Neutrophil (primary cell): ENCODE data around the gene BICRA.

Experiments used
- H3K27ac ChIP-seq: fragments of 200-600 bp; sonication (generic); 2 replicates; pipeline ENCODE4 v1.5.1; 2016; ENCODE audit warnings: mild to moderate bottlenecking, moderate library complexity
- H3K27me3 ChIP-seq: fragments of 200-600 bp; sonication (generic); 2 replicates; pipeline ENCODE4 v1.6.0; 2016; ENCODE audit warnings: mild to moderate bottlenecking
- H3K36me3 ChIP-seq: fragments of 200-600 bp; sonication (generic); 2 replicates; pipeline ENCODE4 v1.5.1; 2017
- H3K4me1 ChIP-seq, 2 experiments: fragments of 200-600 bp in 1 of 2; sonication (generic) in 1 of 2; 1 replicate in 1 of 2; 2 replicates in 1 of 2; pipeline versions ENCODE4 v1.5.1 to v1.6.1; 2013 to 2016; ENCODE audit warnings: low read depth in 1 of 2, low read length in 1 of 2, mild to moderate bottlenecking in 1 of 2, moderate library complexity in 1 of 2; ENCODE audit not compliant: control insufficient read depth in 1 of 2, insufficient read depth in 1 of 2
- H3K4me3 ChIP-seq, 2 experiments: fragments of 200-600 bp in 1 of 2; sonication (generic) in 1 of 2; 1 replicate in 1 of 2; 2 replicates in 1 of 2; pipeline ENCODE4 v1.5.1; 2013 to 2016; ENCODE audit warnings: low read depth in 1 of 2, low read length in 1 of 2, mild to moderate bottlenecking in 1 of 2, moderate library complexity in 1 of 2
- H3K9me3 ChIP-seq: fragments of 200-600 bp; sonication (generic); 2 replicates; pipeline ENCODE4 v1.5.1; 2016
- TF ChIP-seq, protein P1 (sequence below): fragments of 200-600 bp; sonication (generic); IDR thresholded peaks from 2 replicates; pipeline ENCODE4 v1.5.1; 2016; ENCODE audit warnings: antibody characterized with exemption

BICRA gene

DNA sequence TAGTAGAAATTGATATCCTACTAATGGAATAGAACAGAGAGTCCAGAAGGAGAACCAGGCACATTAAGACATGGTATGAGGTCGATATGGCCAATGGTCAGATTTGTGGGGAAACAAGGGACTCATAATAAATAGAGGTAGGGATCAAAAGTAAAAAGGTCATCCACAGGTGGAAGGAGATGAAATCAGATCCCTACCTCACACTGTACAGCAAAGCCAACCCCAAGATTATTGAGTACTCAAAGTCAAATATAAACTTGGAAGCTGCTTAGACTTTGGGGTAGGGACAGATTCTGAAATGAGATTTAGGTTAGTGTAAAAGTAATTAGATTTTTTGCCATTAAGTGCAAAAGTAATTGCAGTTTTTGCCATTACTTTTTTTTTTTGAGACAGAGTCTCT is 40.7 kb downstream of the BICRA start:
- Histone ChIP-seq H3K4me1 (no peaks in the 10 kb centered on the region), H3K36me3 (peaks cover 19% of the 10 kb centered on the region)
- TF ChIP-seq, protein P1, sequence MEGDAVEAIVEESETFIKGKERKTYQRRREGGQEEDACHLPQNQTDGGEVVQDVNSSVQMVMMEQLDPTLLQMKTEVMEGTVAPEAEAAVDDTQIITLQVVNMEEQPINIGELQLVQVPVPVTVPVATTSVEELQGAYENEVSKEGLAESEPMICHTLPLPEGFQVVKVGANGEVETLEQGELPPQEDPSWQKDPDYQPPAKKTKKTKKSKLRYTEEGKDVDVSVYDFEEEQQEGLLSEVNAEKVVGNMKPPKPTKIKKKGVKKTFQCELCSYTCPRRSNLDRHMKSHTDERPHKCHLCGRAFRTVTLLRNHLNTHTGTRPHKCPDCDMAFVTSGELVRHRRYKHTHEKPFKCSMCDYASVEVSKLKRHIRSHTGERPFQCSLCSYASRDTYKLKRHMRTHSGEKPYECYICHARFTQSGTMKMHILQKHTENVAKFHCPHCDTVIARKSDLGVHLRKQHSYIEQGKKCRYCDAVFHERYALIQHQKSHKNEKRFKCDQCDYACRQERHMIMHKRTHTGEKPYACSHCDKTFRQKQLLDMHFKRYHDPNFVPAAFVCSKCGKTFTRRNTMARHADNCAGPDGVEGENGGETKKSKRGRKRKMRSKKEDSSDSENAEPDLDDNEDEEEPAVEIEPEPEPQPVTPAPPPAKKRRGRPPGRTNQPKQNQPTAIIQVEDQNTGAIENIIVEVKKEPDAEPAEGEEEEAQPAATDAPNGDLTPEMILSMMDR, result no peak

DNA sequence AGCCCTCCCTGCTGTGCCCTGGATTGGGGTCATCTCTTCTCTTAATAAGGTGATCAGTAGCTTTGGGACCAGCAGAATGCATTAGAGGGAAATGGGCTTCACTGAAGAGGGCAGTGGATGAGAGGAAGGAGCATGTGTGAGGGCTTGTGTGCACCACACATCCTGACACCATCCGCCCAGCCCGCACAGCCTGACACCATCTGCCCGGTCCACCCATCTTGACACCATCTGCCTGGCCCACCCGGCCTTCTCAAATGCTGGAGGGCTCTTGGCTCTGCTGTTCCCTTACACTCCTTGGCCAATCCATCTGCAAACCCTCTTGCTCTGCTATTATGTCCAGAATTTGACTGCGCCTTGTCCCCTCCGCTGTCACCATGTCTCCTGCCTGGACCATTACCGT is 41.8 kb downstream of the BICRA start:
- Histone ChIP-seq H3K4me3 (no peak overlapping the region), H3K4me1 (no peaks in the 10 kb centered on the region), H3K9me3 (no peaks in the 10 kb centered on the region), H3K36me3 (peaks cover 19% of the 10 kb centered on the region), H3K27ac (no peak overlapping the region), H3K27me3 (no peaks in the 10 kb centered on the region)
- TF ChIP-seq, protein P1, result no peak

More for the DNA sequence above, 40.7 kb downstream of the BICRA start:
- no peaks in the 10 kb centered on the region for H3K27me3 ChIP-seq
- no peaks in the 10 kb centered on the region for H3K9me3 ChIP-seq
- no peak overlapping the region for H3K27ac ChIP-seq
- H3K4me3 ChIP-seq, result no peak overlapping the region

DNA sequence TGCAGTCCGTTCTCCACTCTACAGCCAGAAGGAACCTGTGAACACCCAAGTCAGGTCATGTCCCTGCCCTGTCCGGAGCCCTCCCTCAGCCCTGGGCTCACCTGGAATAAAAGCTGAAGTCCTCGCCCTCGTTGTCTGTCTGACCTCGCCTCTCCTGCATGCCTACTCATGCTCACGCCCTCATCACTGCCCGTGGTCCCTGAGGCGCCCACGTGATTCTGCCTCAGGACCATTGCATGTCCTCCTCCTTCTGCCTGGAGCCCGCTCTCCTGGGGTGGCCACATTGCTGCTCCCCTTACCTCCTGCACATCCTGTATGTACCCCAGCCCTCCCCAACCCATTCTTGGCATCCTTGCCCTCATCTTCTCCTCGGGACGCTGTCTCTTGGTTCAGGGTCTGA is 42.2 kb downstream of the BICRA start:
- Histone ChIP-seq H3K36me3 (peaks cover 18% of the 10 kb centered on the region), H3K27ac (no peak overlapping the region), H3K9me3 (no peaks in the 10 kb centered on the region)

DNA sequence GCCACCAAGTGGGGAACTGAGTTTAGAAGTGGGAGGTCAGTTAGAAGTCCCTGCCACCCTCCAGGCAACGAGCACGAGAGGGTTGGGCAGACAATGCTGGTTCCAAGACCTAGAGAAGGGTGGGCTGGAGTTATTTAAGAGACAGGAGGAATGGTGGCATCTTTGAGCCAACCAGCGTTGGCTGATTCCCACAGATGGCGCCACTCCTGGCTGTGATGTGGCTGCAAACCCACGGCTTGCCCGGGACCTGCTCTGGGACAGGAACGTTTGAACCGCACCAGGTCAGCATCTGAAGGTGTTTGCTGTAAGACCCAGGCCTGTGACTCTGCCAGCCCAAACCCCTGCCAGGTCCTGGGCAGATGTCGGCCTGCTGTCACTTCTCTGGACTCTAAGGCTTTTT is 42.8 kb downstream of the BICRA start:
- TF ChIP-seq, protein P1, result no peak
- H3K36me3 ChIP-seq, result peaks cover 14% of the 10 kb centered on the region
- H3K9me3 ChIP-seq, result no peaks in the 10 kb centered on the region
- H3K4me3 ChIP-seq, result no peak overlapping the region
- no peaks in the 10 kb centered on the region for H3K4me1 ChIP-seq
- H3K27ac ChIP-seq, result no peak overlapping the region
- H3K27me3 ChIP-seq, result no peaks in the 10 kb centered on the region

More for the DNA sequence above, 42.2 kb downstream of the BICRA start:
- TF ChIP-seq, protein P1, result no peak
- Histone ChIP-seq H3K27me3 (no peaks in the 10 kb centered on the region), H3K4me3 (no peak overlapping the region), H3K4me1 (no peaks in the 10 kb centered on the region)

DNA sequence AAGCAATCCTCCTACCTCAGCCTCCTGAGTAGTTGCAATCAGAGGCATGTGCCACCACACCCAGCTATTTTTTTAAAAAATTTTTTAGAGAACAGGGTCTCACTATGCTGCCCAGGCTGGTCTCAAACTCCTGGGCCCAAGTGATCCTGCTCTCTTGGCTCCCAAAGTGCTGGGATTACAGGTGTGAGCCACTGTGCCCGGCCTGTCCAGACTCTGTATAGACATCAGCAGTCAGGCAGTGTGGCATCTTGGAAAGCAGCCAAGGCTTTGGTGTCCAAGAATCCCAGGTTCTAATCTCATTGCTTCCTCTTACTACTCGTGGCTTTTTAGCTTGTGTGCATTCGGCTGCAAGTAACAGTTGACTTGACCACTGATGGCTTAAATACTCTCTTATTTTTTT is 43.4 kb downstream of the BICRA start:
- Histone ChIP-seq H3K4me1 (no peaks in the 10 kb centered on the region), H3K27ac (no peak overlapping the region), H3K36me3 (peaks cover 14% of the 10 kb centered on the region), H3K9me3 (no peaks in the 10 kb centered on the region), H3K27me3 (no peaks in the 10 kb centered on the region), H3K4me3 (no peak overlapping the region)
- TF ChIP-seq, protein P1, result no peak

DNA sequence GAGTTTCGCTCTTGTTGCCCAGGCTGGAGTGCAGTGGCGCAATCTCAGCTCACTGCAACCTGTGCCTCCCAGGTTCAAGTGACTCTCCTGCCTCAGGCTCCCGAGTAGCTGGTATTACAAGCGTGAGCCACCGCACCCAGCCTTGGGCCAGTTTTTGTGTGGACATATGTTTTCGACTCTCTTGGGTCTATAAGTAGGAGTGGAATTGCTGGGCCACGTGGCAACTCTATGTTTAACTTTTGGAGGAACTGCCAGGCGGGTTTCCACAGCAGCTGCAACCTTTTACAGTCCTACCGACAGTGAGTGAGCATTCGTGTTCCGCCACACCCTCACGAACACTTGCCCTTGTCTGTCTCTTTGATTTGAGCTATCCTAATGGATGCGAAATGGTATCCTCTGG is 44.9 kb downstream of the BICRA start:
- Histone ChIP-seq H3K36me3 (peaks cover 14% of the 10 kb centered on the region), H3K27ac (no peak overlapping the region), H3K4me1 (no peaks in the 10 kb centered on the region), H3K9me3 (no peaks in the 10 kb centered on the region), H3K4me3 (no peak overlapping the region), H3K27me3 (no peaks in the 10 kb centered on the region)
- TF ChIP-seq, protein P1, result no peak
